BLaER1 (cell line): Measurements from ENCODE around the gene APRT.
"Not testable (repeated sequence)": the region's sequence is repeated elsewhere in the genome, so short reads cannot be mapped to it uniquely, and the experiment has no call there.

Experiments used
- H3K27ac ChIP-seq: shearing (Covaris generic); formaldehyde crosslinking; 2 replicates; pipeline ENCODE4 v1.8.1; 2022
- H3K27me3 ChIP-seq: shearing (Covaris generic); formaldehyde crosslinking; 2 replicates; pipeline ENCODE4 v1.8.1; 2022
- H3K36me3 ChIP-seq: shearing (Covaris generic); formaldehyde crosslinking; 2 replicates; pipeline ENCODE4 v1.8.1; 2022
- H3K4me1 ChIP-seq: shearing (Covaris generic); formaldehyde crosslinking; 2 replicates; pipeline ENCODE4 v1.8.1; 2022
- H3K4me2 ChIP-seq: shearing (Covaris generic); formaldehyde crosslinking; 2 replicates; pipeline ENCODE4 v1.8.1; 2022
- H3K4me3 ChIP-seq: shearing (Covaris generic); formaldehyde crosslinking; 2 replicates; pipeline ENCODE4 v1.8.1; 2022
- H3K9ac ChIP-seq: shearing (Covaris generic); formaldehyde crosslinking; 2 replicates; pipeline ENCODE4 v1.8.1; 2022
- H3K9me3 ChIP-seq: shearing (Covaris generic); formaldehyde crosslinking; 2 replicates; pipeline ENCODE4 v1.8.1; 2022
- H4K20me1 ChIP-seq: shearing (Covaris generic); formaldehyde crosslinking; 2 replicates; pipeline ENCODE4 v1.8.1; 2022
- Cebpa-rat ChIP-seq: shearing (Covaris generic); IDR thresholded peaks from 2 replicates; pipeline ENCODE4 v1.8.1; 2022

APRT gene

DNA sequence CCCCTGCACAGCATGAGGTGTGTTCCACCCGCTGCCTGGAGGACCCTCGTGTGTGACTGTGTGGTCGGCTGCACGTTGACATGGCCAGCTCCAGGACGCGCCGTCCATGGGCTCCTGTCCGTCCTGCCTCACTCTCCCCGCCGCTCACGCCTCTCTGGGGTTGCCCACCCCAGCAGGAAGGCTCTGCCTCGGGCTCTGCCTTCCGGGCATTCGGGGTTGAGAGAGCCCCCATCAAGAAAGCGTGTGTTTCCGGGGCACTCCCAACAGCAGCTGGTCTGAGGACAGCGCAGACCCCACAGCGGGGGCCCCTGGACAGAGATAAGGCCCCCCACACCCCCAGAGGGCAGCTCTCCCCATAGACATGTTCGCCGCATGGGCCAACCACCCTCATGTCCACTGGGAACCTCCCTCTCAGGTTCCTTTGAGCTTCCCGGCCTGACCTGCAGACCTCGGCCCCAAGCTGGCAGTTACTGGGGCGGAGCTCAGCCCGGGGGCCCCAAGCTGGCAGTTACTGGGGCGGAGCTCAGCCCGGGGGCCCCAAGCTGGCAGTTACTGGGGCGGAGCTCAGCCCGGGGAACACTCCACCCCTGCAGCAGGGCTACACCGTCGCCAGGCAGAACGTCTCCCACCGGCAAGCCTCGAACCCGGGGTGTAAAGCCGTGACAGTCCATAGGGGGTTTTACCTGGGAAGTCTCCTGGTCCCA lies 18.3 kb downstream of the APRT start:
- peak overlapping the region; percentile 42 for H3K4me3 ChIP-seq
- H3K9ac ChIP-seq = peak overlapping the region; percentile 74
- peak overlapping the region; percentile 93 for H3K27ac ChIP-seq
- H3K4me2 ChIP-seq = peak overlapping the region; percentile 96
- no peaks in the 10 kb centered on the region for H3K27me3 ChIP-seq
- no peaks in the 10 kb centered on the region for H3K36me3 ChIP-seq
- peaks cover 4% of the 10 kb centered on the region; the same call in 1 of the 2 replicates for H3K9me3 ChIP-seq
- TF ChIP-seq Cebpa-rat = no peak
- H4K20me1 ChIP-seq = no peaks in the 10 kb centered on the region
- H3K4me1 ChIP-seq = peaks cover 93% of the 10 kb centered on the region

GRCh38 chr16:88792668-88793250 lies 19.0 kb downstream of the APRT start:
- Histone ChIP-seq H3K9me3 (no peaks in the 10 kb centered on the region), H4K20me1 (no peaks in the 10 kb centered on the region), H3K4me2 (peak overlapping the region; percentile 96), H3K4me3 (no peak overlapping the region), H3K27me3 (no peaks in the 10 kb centered on the region), H3K27ac (peak overlapping the region; percentile 93), H3K9ac (peak overlapping the region; percentile 74), H3K36me3 (no peaks in the 10 kb centered on the region), H3K4me1 (peaks cover 95% of the 10 kb centered on the region)
- TF ChIP-seq Cebpa-rat = no peak

DNA sequence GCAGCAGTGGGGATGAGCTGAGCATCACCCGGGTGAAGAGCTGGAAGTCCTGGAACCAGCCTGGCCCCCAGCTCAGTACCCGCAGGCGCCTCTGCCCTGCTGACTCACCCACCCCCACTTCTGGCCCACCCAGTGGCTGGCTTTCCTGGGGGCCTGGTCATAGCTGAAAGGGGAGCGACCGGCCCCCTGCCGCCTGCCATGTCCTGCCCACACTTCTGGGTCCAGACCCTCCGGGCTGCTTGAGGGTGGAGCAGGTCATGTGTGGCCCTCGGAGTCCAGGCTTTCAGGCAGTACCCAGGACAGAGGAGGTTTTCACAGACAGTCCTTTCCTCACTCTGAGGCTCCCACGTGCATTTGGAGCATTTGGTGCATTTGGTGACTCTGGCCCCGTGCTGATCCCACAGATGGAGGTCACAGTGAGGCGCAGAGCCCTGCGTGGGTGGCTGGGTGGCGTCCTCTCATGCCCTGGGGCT lies 19.6 kb downstream of the APRT start:
- H3K9ac ChIP-seq = peak overlapping the region; percentile 74
- H4K20me1 ChIP-seq = no peaks in the 10 kb centered on the region
- H3K4me3 ChIP-seq = no peak overlapping the region
- peak overlapping the region; percentile 93 for H3K27ac ChIP-seq
- H3K4me1 ChIP-seq = peaks cover 96% of the 10 kb centered on the region
- H3K4me2 ChIP-seq = peak overlapping the region; percentile 96
- TF ChIP-seq Cebpa-rat = no peak
- H3K36me3 ChIP-seq = no peaks in the 10 kb centered on the region
- H3K9me3 ChIP-seq = no peaks in the 10 kb centered on the region
- H3K27me3 ChIP-seq = no peaks in the 10 kb centered on the region

GRCh38 chr16:88790312-88791211 lies 21.2 kb downstream of the APRT start:
- no peaks in the 10 kb centered on the region for H3K27me3 ChIP-seq
- peaks cover 96% of the 10 kb centered on the region for H3K4me1 ChIP-seq
- H3K36me3 ChIP-seq = no peaks in the 10 kb centered on the region
- H3K27ac ChIP-seq = peak overlapping the region; percentile 86
- H3K4me3 ChIP-seq = peak overlapping the region; percentile 64
- no peaks in the 10 kb centered on the region for H4K20me1 ChIP-seq
- no peaks in the 10 kb centered on the region for H3K9me3 ChIP-seq
- no peak for TF ChIP-seq Cebpa-rat
- H3K9ac ChIP-seq = peak overlapping the region; percentile 75
- H3K4me2 ChIP-seq = peak overlapping the region; percentile 99

GRCh38 chr16:88789594-88789993 lies 22.1 kb downstream of the APRT start:
- Histone ChIP-seq H3K4me2 (peak overlapping the region; percentile 99), H3K4me1 (peaks cover 89% of the 10 kb centered on the region), H4K20me1 (no peaks in the 10 kb centered on the region), H3K9ac (peak overlapping the region; percentile 75), H3K36me3 (no peaks in the 10 kb centered on the region), H3K4me3 (no peak overlapping the region), H3K27ac (peak overlapping the region; percentile 86), H3K9me3 (no peaks in the 10 kb centered on the region), H3K27me3 (no peaks in the 10 kb centered on the region)
- no peak for TF ChIP-seq Cebpa-rat

GRCh38 chr16:88788749-88789148 lies 23.0 kb downstream of the APRT start:
- H3K4me3 ChIP-seq, H3K36me3 ChIP-seq, H3K27me3 ChIP-seq, H3K9me3 ChIP-seq, H4K20me1 ChIP-seq, H3K9ac ChIP-seq: not testable (repeated sequence)
- H3K27ac ChIP-seq = peak overlapping the region; percentile 86; the same call in 1 of the 2 replicates
- peak overlapping the region; percentile 99 for H3K4me2 ChIP-seq
- H3K4me1 ChIP-seq = peaks cover 85% of the 10 kb centered on the region

GRCh38 chr16:88787579-88788314 lies 24.0 kb downstream of the APRT start:
- Histone ChIP-seq H3K9ac (no peak overlapping the region), H3K4me2 (no peak overlapping the region), H3K36me3 (no peaks in the 10 kb centered on the region), H3K27ac (no peak overlapping the region), H3K4me1 (peaks cover 85% of the 10 kb centered on the region), H4K20me1 (peaks cover 17% of the 10 kb centered on the region), H3K9me3 (no peaks in the 10 kb centered on the region), H3K27me3 (no peaks in the 10 kb centered on the region), H3K4me3 (no peak overlapping the region)
- no peak for TF ChIP-seq Cebpa-rat

DNA sequence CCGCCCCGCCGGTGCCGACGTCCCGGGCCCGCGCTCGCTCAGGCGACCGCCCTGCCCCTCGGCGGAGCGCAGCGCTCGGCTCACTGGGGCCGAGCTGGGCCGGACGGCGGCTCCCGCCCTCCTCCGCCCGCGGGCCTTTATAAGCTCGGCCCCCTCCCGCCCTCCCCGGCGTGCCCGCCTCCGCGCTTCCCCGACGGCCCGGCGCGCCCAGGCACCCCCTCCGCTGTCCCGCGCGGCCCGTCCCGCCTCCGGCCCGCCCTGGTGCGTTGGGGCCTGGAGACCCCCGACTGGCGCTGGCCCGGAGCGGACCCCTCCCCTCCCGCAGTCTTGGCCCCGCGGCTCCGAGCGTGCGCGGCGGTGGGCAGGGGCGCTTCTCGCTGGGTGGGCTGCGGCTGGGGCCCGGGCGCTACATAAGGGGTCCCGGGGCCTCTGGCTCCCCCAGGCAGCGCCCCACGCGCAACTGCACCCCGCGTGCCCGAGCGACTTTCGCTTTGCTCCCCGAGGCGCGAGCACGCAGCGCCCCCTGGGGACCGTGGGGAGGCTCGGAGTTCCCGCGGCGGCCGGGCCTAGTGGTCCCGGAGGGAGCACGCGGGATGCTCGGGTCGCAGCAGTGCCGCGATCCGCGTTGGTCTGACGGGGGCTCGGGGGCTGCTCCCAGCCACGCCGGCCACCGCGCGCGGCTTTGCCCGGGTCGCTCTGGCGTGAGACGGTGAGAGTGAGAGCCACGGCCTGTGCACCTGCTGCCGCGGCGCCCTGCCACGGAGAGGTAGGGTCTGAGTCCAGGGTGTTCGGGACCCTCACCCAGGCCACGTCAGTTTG lies 26.4 kb downstream of the APRT start, which contains the start of gene PIEZO1:
TSS of gene PIEZO1 (minus strand) at position 115 of the 819 bp plus-strand sequence. CDS start 256 bp downstream, outside the sequence.
- Histone ChIP-seq H3K4me3 (peak within 1 kb of the TSS; percentile 87), H3K9ac (peak within 1 kb of the TSS; percentile 97), H3K4me2 (peak within 1 kb of the TSS; percentile 95), H3K27ac (peak within 1 kb of the TSS; percentile 97), H3K4me1 (peaks cover 87% of the 10 kb centered on the region), H4K20me1 (peaks cover 41% of the 10 kb centered on the region), H3K36me3 (no peaks in the 10 kb centered on the region), H3K9me3 (no peaks in the 10 kb centered on the region), H3K27me3 (no peaks in the 10 kb centered on the region)
- no peak for TF ChIP-seq Cebpa-rat

DNA sequence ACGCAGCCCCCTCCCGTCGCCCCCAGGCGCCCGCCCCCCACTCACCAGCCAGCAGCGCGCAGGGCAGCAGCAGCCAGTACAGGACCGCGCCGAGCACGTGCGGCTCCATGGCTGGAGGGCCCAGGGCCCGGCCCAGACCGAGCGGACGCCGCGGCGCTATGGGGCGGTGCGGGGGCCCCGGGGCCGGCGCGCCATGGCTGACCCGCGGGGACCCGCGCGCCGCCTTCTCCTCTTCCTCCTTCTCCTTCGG lies 26.9 kb downstream of the APRT start:
- peaks cover 46% of the 10 kb centered on the region for H4K20me1 ChIP-seq
- H3K27me3 ChIP-seq = no peaks in the 10 kb centered on the region
- H3K4me1 ChIP-seq = peaks cover 87% of the 10 kb centered on the region
- peak overlapping the region; percentile 97 for H3K27ac ChIP-seq
- H3K9me3 ChIP-seq = no peaks in the 10 kb centered on the region
- H3K4me2 ChIP-seq = peak overlapping the region; percentile 95
- H3K36me3 ChIP-seq = no peaks in the 10 kb centered on the region
- TF ChIP-seq Cebpa-rat = no peak
- peak overlapping the region; percentile 87 for H3K4me3 ChIP-seq
- H3K9ac ChIP-seq = peak overlapping the region; percentile 97
